IMR-90 (cell line): ENCODE results near the gene GPC6. TPM values are rescaled to one million over a fixed set of nuclear protein-coding genes. Genes with fewer than 3 reads are reported as not detected.

Experiments used
- ATAC-seq: fragments of 200-7000 bp; cut with Tn5 transposase; 2 replicates; pipeline ENCODE4 v1.9.1; 2020; ENCODE audit warnings: low read depth, mild to moderate bottlenecking, moderate library complexity
- BruUV-seq: library from RNA; stranded (reverse); fragments of 400-500 nt; replicated peaks from 2 replicates; lab custom pipeline; 2021; lab: Mats Ljungman, UMichigan
- CTCF ChIA-PET: fragments of 300-600 bp; formaldehyde crosslinking; extraction: SDS; loops from one replicate; lab custom pipeline; 2021; ENCODE audit warnings: antibody characterized with exemption; lab: Yijun Ruan, JAX
- POLR2A ChIA-PET: fragments of 300-600 bp; sonication (Branson Sonifier 250); formaldehyde crosslinking; loops from one replicate; lab custom pipeline; 2022; ENCODE audit warnings: antibody characterized with exemption; ENCODE audit not compliant: unreplicated experiment; lab: Charles Lee
- DNase-seq: peaks from one replicate; pipeline ENCODE4 v3.0.0; 2013
- H2AFZ ChIP-seq: replicated peaks from 2 replicates; pipeline ENCODE3; 2013; ENCODE audit warnings: low read length, mild to moderate bottlenecking; ENCODE audit not compliant: poor library complexity
- H2AK5ac ChIP-seq: 2 replicates; pipeline ENCODE4 v1.6.1; 2013; ENCODE audit warnings: low read depth, low read length, inconsistent platforms
- H2AK9ac ChIP-seq: replicated peaks from 2 replicates; pipeline ENCODE3; 2013; ENCODE audit warnings: mild to moderate bottlenecking, low read depth, low read length, moderate library complexity; ENCODE audit not compliant: poor library complexity
- H2BK120ac ChIP-seq: 2 replicates; pipeline ENCODE4 v1.6.1; 2013; ENCODE audit warnings: low read depth, low read length, inconsistent platforms
- H2BK15ac ChIP-seq: 3 replicates; pipeline ENCODE4 v1.6.1; 2013; ENCODE audit warnings: low read depth, low read length, inconsistent platforms
- H2BK20ac ChIP-seq: 2 replicates; pipeline ENCODE4 v1.6.1; 2013; ENCODE audit warnings: low read depth, mild to moderate bottlenecking, inconsistent platforms, low read length, moderate library complexity
- H2BK5ac ChIP-seq: 2 replicates; pipeline ENCODE4 v1.6.1; 2013; ENCODE audit warnings: mild to moderate bottlenecking, low read depth, low read length, inconsistent platforms; ENCODE audit not compliant: poor library complexity, severe bottlenecking
- H3K14ac ChIP-seq: replicated peaks from 2 replicates; pipeline ENCODE4 v1.6.1; 2013; ENCODE audit warnings: low read depth, low read length, inconsistent platforms
- H3K18ac ChIP-seq: 2 replicates; pipeline ENCODE4 v1.6.1; 2013; ENCODE audit warnings: low read depth, low read length, control low read depth
- H3K23ac ChIP-seq: 2 replicates; pipeline ENCODE4 v1.6.1; 2013; ENCODE audit warnings: low read depth, low read length, inconsistent platforms
- H3K27ac ChIP-seq: 2 replicates; pipeline ENCODE4 v1.5.1; 2013; ENCODE audit warnings: mild to moderate bottlenecking, control low read depth, low read length; ENCODE audit not compliant: insufficient read depth
- H3K27me3 ChIP-seq: 2 replicates; pipeline ENCODE4 v1.6.1; 2013; ENCODE audit warnings: low read length; ENCODE audit not compliant: control insufficient read depth, insufficient read depth
- H3K36me3 ChIP-seq: 2 replicates; pipeline ENCODE4 v1.6.1; 2013; ENCODE audit warnings: low read length, mixed read lengths; ENCODE audit not compliant: control insufficient read depth, insufficient read depth
- H3K4ac ChIP-seq: 2 replicates; pipeline ENCODE4 v1.6.1; 2013; ENCODE audit warnings: low read depth, low read length, inconsistent platforms
- H3K4me1 ChIP-seq: 2 replicates; pipeline ENCODE4 v1.6.1; 2013; ENCODE audit warnings: low read length, mixed read lengths; ENCODE audit not compliant: control insufficient read depth, insufficient read depth
- H3K4me2 ChIP-seq: 2 replicates; pipeline ENCODE4 v1.6.1; 2013; ENCODE audit warnings: low read depth, mild to moderate bottlenecking, control low read depth, low read length, moderate library complexity
- H3K4me3 ChIP-seq: 2 replicates; pipeline ENCODE4 v1.5.1; 2013; ENCODE audit warnings: low read depth, mild to moderate bottlenecking, control low read depth, low read length, moderate library complexity; ENCODE audit not compliant: insufficient read depth
- H3K56ac ChIP-seq: 2 replicates; pipeline ENCODE4 v1.6.1; 2013; ENCODE audit warnings: low read length, inconsistent platforms; ENCODE audit not compliant: insufficient read depth; ENCODE audit errors: extremely low read depth
- H3K79me1 ChIP-seq, 2 experiments: 2 replicates each; pipeline ENCODE4 v1.6.1; 2013; ENCODE audit warnings: low read length in 2 of 2, inconsistent platforms in 1 of 2, low read depth in 1 of 2
- H3K9ac ChIP-seq: 2 replicates; pipeline ENCODE4 v1.6.1; 2013; ENCODE audit warnings: low read depth, low read length, control low read depth
- H3K9me1 ChIP-seq: 2 replicates; pipeline ENCODE4 v1.6.1; 2013; ENCODE audit warnings: low read length, inconsistent platforms; ENCODE audit not compliant: insufficient read depth
- H3K9me3 ChIP-seq: 2 replicates; pipeline ENCODE4 v1.6.1; 2013; ENCODE audit warnings: low read length; ENCODE audit not compliant: control insufficient read depth, insufficient read depth
- H4K20me1 ChIP-seq: 2 replicates; pipeline ENCODE4 v1.6.1; 2013; ENCODE audit warnings: low read length, inconsistent platforms; ENCODE audit not compliant: insufficient read depth
- H4K5ac ChIP-seq: 2 replicates; pipeline ENCODE4 v1.6.1; 2013; ENCODE audit warnings: mild to moderate bottlenecking, low read depth, low read length, control low read depth
- H4K8ac ChIP-seq, 2 experiments: 2 replicates each; pipeline ENCODE4 v1.6.1; 2013; ENCODE audit warnings: low read depth in 2 of 2, low read length in 2 of 2, control low read depth in 1 of 2, inconsistent platforms in 1 of 2
- H4K91ac ChIP-seq: 2 replicates; pipeline ENCODE4 v1.6.1; 2013; ENCODE audit warnings: low read depth, low read length, inconsistent platforms; ENCODE audit not compliant: insufficient read depth
- CHD1 ChIP-seq: IDR thresholded peaks from 2 replicates; pipeline ENCODE4 v1.6.1; 2012; ENCODE audit warnings: low read depth, low read length, improper control_type of control experiment
- CTCF ChIP-seq: conservative IDR thresholded peaks from 2 replicates; pipeline ENCODE4 v1.5.1; 2012; ENCODE audit warnings: mild to moderate bottlenecking, low read depth, low read length, improper control_type of control experiment
- FOS ChIP-seq: fragments of 150-350 bp; IDR thresholded peaks from 2 replicates; pipeline ENCODE4 v1.6.1; 2016; ENCODE audit warnings: low read depth, low read length
- MXI1 ChIP-seq: IDR thresholded peaks from 2 replicates; pipeline ENCODE4 v1.6.1; 2012; ENCODE audit warnings: low read depth, mild to moderate bottlenecking, low read length, moderate library complexity, borderline replicate concordance
- NFE2L2 ChIP-seq: fragments of 150-350 bp; IDR thresholded peaks from 2 replicates; pipeline ENCODE4 v1.6.1; 2016; ENCODE audit warnings: low read depth, mild to moderate bottlenecking, low read length
- RFX5 ChIP-seq: IDR thresholded peaks from 2 replicates; pipeline ENCODE4 v1.8.0; 2012; ENCODE audit warnings: low read depth, mild to moderate bottlenecking, low read length, moderate library complexity
- USF2 ChIP-seq: fragments of 150-350 bp; IDR thresholded peaks from 2 replicates; pipeline ENCODE4 v1.6.1; 2017; ENCODE audit warnings: mild to moderate bottlenecking, antibody characterized with exemption, low read length, low read depth
- dilution Hi-C: fragments of 300-500 bp; cut with HindIII; formaldehyde crosslinking; loops from one replicate; pipeline ENCODE4 v1.14.3; 2018; ENCODE audit warnings: low sequenced_read_pairs; ENCODE audit not compliant: unreplicated experiment
- in situ Hi-C: fragments of 300-500 bp; cut with MboI; formaldehyde crosslinking; loops from 3 replicates; pipeline ENCODE4 v1.14.3; 2019; ENCODE audit warnings: low sequenced_read_pairs, inconsistent platforms, mixed read lengths
- intact Hi-C: fragments of 100-400 bp; cut with micrococcal nuclease; formaldehyde crosslinking; loops from 2 replicates; pipeline ENCODE4 v1.10.0; 2022
- polyA plus RNA-seq, 3 experiments: library from polyadenylated mRNA; depleted of rRNA; stranded (reverse); fragments of >200 nt; gene quantifications; 2 replicates each; pipeline ENCODE4 v1.2.3, GENCODE V29; 2012; ENCODE audit warnings: low replicate concordance in 1 of 3
- total RNA-seq: library from RNA; depleted of rRNA; stranded (reverse); fragments of >200 nt; gene quantifications from 2 replicates; pipeline ENCODE4 v1.2.3, GENCODE V29; 2012

The GPC6 gene
- total and polyA plus RNA-seq, 2 of the 4 experiments (the other 2 are of a cell fraction), result 14.9 to 39.4 TPM

DNA sequence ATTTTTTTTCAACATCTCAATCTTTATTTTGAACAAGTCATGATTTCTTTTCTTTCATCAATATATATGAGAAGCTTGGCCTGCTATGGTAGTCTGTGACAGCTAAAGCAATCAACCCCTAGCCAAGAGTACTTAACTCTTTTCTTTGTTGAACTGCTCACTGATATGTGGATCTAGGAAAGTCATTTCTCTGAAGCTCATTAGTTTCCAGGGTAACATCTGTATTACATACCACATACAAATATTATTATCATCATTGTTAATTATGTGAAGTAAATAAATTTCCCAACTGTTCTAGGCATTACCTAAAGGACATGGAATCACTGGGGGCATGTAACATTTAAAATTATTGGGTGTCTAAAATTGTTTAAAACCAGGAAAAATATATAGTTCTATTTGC is 985.6 kb downstream of the GPC6 start:
- no peak overlapping the region for H3K18ac ChIP-seq
- no peak overlapping the region for H2BK20ac ChIP-seq
- no peak overlapping the region for H4K5ac ChIP-seq
- H4K91ac ChIP-seq, result no peak overlapping the region
- no peak for DNase-seq
- no peak overlapping the region for H2AK9ac ChIP-seq
- no peaks in the 10 kb centered on the region for H4K20me1 ChIP-seq
- no peak overlapping the region for H2BK15ac ChIP-seq
- dilution Hi-C loops (no loop called here), in situ Hi-C loops (no loop called here), intact Hi-C loops (no loop called here)
- H2AFZ ChIP-seq, result no peak overlapping the region
- H3K4me2 ChIP-seq, result no peak overlapping the region
- no TSS peak for BruUV-seq
- no peaks in the 10 kb centered on the region for H3K27me3 ChIP-seq
- H3K27ac ChIP-seq, result no peak overlapping the region
- H4K8ac ChIP-seq, result no peak overlapping the region
- ChIA-PET CTCF (interaction anchor here (1.5 kb wide), 1 partner anchor 15 kb away, joined by 3 read pairs; no protein-coding TSS in a partner anchor), POLR2A (no interaction called here)
- no peak overlapping the region for H2BK120ac ChIP-seq
- H3K4me3 ChIP-seq, result no peak overlapping the region
- no peak overlapping the region for H2AK5ac ChIP-seq
- no peak overlapping the region for H3K23ac ChIP-seq
- H3K79me1 ChIP-seq, result no peaks in the 10 kb centered on the region
- no peak overlapping the region for H3K9ac ChIP-seq
- TF ChIP-seq CHD1, result no peak
- no peak for TF ChIP-seq MXI1
- no peak for TF ChIP-seq CTCF
- TF ChIP-seq RFX5, result no peak
- TF ChIP-seq FOS, result no peak
- no peak for TF ChIP-seq USF2
- no peak for TF ChIP-seq NFE2L2
- no peaks in the 10 kb centered on the region for H3K9me3 ChIP-seq
- H3K9me1 ChIP-seq, result no peaks in the 10 kb centered on the region
- ATAC-seq, result no peak
- no peak overlapping the region for H3K14ac ChIP-seq
- H3K36me3 ChIP-seq, result no peaks in the 10 kb centered on the region
- no peak overlapping the region for H3K4ac ChIP-seq
- H3K4me1 ChIP-seq, result no peaks in the 10 kb centered on the region
- no peak overlapping the region for H3K56ac ChIP-seq
- no peak overlapping the region for H2BK5ac ChIP-seq
